ENCODE results near the gene PIGN. TPM values are rescaled to one million over a fixed set of nuclear protein-coding genes. Genes with fewer than 3 reads are reported as not detected.

Gene PIGN
- total RNA-seq (2022; extraction: Qiagen RNA extraction; ENCODE audit: low read depth): 8.5 to 11.6 TPM (median 10.4 TPM) in 5 replicates

GRCh38 chr18:62186774-62187542 lies at the start of gene PIGN, which contains the start of gene RELCH:
Gene PIGN (minus strand): TSS chr18:62187056. CDS start chr18:62161353, 25,703 bp downstream.
Gene RELCH (plus strand): TSS chr18:62187255. CDS start chr18:62187506, 251 bp downstream.

Other genes with a start within 250 kb of the PIGN start
- gene RELCH, start 199 bp upstream of the PIGN start, total RNA-seq (2022; extraction: Qiagen RNA extraction; ENCODE audit: low read depth): 12.1 to 16.1 TPM (median 14.2 TPM) in 5 replicates
- 8.0 to 12.1 TPM (median 10.1 TPM) in 5 replicates for gene TNFRSF11A, start 138.3 kb upstream of the PIGN start, total RNA-seq (2022; extraction: Qiagen RNA extraction; ENCODE audit: low read depth)